Stimulated activated CD8-positive, alpha-beta memory T cell treated with anti-CD3 and anti-CD28 coated beads, Interleukin-4, amount 100 ng/mL, for 24 hours (primary cell): ENCODE data around the gene C2orf42.
"Not testable (repeated sequence)": the region's sequence is repeated elsewhere in the genome, so short reads cannot be mapped to it uniquely, and the experiment has no call there.

Experiments used
- DNase-seq: peaks from one replicate; pipeline ENCODE4 v3.0.0-alpha.2; 2020; ENCODE audit warnings: low read depth

Gene C2orf42

DNA sequence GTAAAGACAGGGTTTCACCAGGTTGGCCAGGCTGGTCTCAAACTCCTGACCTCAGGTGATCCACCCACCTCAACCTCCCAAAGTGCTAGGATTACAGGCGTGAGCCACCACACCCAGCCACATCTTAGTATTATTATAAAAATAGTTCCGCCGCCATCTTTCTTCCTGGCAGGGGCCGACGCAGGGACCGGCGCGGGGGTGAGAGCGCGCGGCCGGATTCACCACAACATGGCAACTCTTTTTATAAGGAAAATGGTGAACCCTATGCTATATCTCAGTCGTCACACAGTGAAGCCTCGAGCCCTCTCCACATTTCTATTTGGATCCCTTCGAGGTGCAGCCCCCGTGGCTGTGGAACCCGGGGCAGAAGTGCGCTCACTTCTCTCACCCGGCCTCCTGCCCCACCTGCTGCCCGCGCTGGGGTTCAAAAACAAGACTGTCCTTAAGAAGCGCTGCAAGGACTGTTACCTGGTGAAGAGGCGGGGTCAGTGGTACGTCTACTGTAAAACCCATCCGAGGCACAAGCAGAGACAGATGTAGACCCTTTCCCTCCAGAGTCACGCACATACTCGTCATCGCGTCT lies 88.4 kb downstream of the C2orf42 start:
- not testable (repeated sequence) for DNase-seq

DNA sequence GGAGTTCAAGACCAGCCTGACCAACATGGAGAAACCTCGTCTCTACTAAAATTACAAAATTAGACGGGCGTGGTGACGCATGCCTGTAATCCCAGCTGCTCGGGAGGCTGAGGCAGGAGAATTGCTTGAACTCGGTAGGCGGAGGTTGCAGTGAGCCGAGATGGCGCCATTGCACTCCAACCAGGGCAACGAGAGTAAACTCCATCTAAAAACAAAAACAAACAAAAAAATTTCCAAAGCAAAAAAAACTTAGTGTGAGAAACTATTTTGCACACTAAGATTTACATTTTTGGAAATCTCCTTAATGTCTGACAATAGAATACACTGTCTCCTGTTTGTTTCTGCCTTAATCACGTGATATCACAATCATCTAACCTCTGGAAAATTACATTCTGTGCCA lies 89.1 kb downstream of the C2orf42 start:
- not testable (repeated sequence) for DNase-seq

DNA sequence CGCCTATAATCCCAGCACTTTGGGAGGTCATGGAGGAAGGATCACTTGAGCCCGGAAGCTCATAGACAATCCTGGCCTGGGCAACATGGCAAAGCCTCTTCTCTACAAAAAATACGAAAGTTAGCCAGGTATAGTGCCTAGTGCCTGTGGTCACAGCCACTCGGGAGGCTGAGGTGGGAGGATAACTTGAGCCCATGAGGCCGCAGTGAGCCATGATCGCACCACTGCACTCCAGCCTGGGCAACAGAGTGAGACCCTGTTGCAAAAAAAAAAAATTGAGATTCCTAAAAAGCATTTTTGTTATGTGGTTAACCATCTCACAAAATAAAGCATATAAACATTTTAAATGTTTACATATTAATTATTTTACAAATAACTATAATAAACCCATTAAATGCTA lies 89.6 kb downstream of the C2orf42 start:
- DNase-seq, result no peak
